OCI-LY1 (cell line): ENCODE data around the gene OR52M1.

ENCODE experiments used
- H2AFZ ChIP-seq: fragments of 200-600 bp; sonication (generic), shearing (Covaris generic); 2 replicates; pipeline ENCODE4 v1.6.0; 2014; ENCODE audit warnings: antibody characterized with exemption, mild to moderate bottlenecking, low read length
- H3F3A ChIP-seq: fragments of 200-600 bp; sonication (generic), shearing (Covaris generic); 2 replicates; pipeline ENCODE4 v1.6.0; 2014; ENCODE audit warnings: mild to moderate bottlenecking, antibody characterized with exemption, low read length, moderate library complexity; ENCODE audit not compliant: insufficient read depth
- H3K27ac ChIP-seq: fragments of 200-600 bp; sonication (generic); 2 replicates; pipeline ENCODE4 v1.5.1; 2014; ENCODE audit warnings: low read length, mixed run types, mild to moderate bottlenecking, low read depth; ENCODE audit not compliant: poor library complexity, severe bottlenecking
- H3K27me3 ChIP-seq: fragments of 200-600 bp; sonication (generic); 2 replicates; pipeline ENCODE4 v1.6.0; 2014; ENCODE audit warnings: antibody characterized with exemption, mild to moderate bottlenecking, low read length, moderate library complexity; ENCODE audit not compliant: insufficient read depth
- H3K36me3 ChIP-seq: fragments of 200-600 bp; sonication (generic); 2 replicates; pipeline ENCODE4 v1.6.1; 2014; ENCODE audit warnings: mild to moderate bottlenecking, antibody characterized with exemption, low read length, moderate library complexity, mixed read lengths; ENCODE audit not compliant: insufficient read depth
- H3K4me1 ChIP-seq: fragments of 200-600 bp; sonication (generic); 2 replicates; pipeline ENCODE4 v1.5.1; 2014; ENCODE audit warnings: mild to moderate bottlenecking, low read length, moderate library complexity; ENCODE audit not compliant: insufficient read depth, severe bottlenecking
- H3K4me2 ChIP-seq: fragments of 200-600 bp; sonication (generic), shearing (Covaris generic); 2 replicates; pipeline ENCODE4 v1.6.1; 2014; ENCODE audit warnings: low read length
- H3K4me3 ChIP-seq: fragments of 200-600 bp; sonication (generic); 2 replicates; pipeline ENCODE4 v1.5.1; 2014; ENCODE audit warnings: low read length, low read depth, mild to moderate bottlenecking, mixed read lengths; ENCODE audit not compliant: poor library complexity, severe bottlenecking
- H3K79me2 ChIP-seq: fragments of 200-600 bp; shearing (Covaris generic); 2 replicates; pipeline ENCODE4 v1.6.1; 2016; ENCODE audit warnings: mixed run types, low read length, mixed read lengths; ENCODE audit not compliant: insufficient read depth
- H3K9ac ChIP-seq: fragments of 200-600 bp; sonication (generic), shearing (Covaris generic); 2 replicates; pipeline ENCODE4 v1.6.1; 2014; ENCODE audit warnings: mild to moderate bottlenecking, low read length, mixed read lengths
- H3K9me2 ChIP-seq: fragments of 200-600 bp; sonication (generic), shearing (Covaris generic); 2 replicates; pipeline ENCODE4 v1.6.1; 2014; ENCODE audit warnings: low read depth, mild to moderate bottlenecking, low read length, mixed read lengths
- H3K9me3 ChIP-seq: fragments of 200-600 bp; shearing (Covaris generic); 2 replicates; pipeline ENCODE4 v1.6.1; 2014; ENCODE audit warnings: low read length, mixed read lengths
- H4K20me1 ChIP-seq: fragments of 200-600 bp; sonication (generic), shearing (Covaris generic); 2 replicates; pipeline ENCODE4 v1.6.0; 2016; ENCODE audit warnings: mild to moderate bottlenecking, low read length; ENCODE audit not compliant: insufficient read depth
- CTCF ChIP-seq: fragments of 200-600 bp; sonication (generic), shearing (Covaris generic); IDR thresholded peaks from 2 replicates; pipeline ENCODE4 v1.5.1; 2017; ENCODE audit warnings: mild to moderate bottlenecking, antibody characterized with exemption, low read length, moderate library complexity, mixed read lengths
- EZH2 ChIP-seq: fragments of 200-600 bp; sonication (generic), shearing (Covaris generic); IDR thresholded peaks from 2 replicates; pipeline ENCODE4 v1.8.0; 2017; ENCODE audit warnings: borderline replicate concordance, mixed run types, mild to moderate bottlenecking, antibody characterized with exemption, low read length, moderate library complexity, mixed read lengths

The OR52M1 gene

GRCh38 chr11:4544891-4545290 is at the start of gene OR52M1:
OR52M1 (plus strand) TSS chr11:4545191; CDS start chr11:4545191, 0 bp downstream.
- no peaks in the 10 kb centered on the region for H3K27me3 ChIP-seq
- no peaks in the 10 kb centered on the region for H4K20me1 ChIP-seq
- no peak within 1 kb of the TSS for H3K4me3 ChIP-seq
- no peak within 1 kb of the TSS for H3K27ac ChIP-seq
- no peaks in the 10 kb centered on the region for H3K9me2 ChIP-seq
- H3K4me1 ChIP-seq = no peaks in the 10 kb centered on the region
- H3K9ac ChIP-seq = no peak within 1 kb of the TSS
- H3F3A ChIP-seq = no peaks in the 10 kb centered on the region
- no peaks in the 10 kb centered on the region for H3K36me3 ChIP-seq
- H3K4me2 ChIP-seq = no peak within 1 kb of the TSS
- no peak within 1 kb of the TSS for H2AFZ ChIP-seq
- TF ChIP-seq CTCF (no peak), EZH2 (no peak)
- H3K79me2 ChIP-seq = no peaks in the 10 kb centered on the region
- no peaks in the 10 kb centered on the region for H3K9me3 ChIP-seq

- H3K36me3 ChIP-seq = no peaks in the 10 kb centered on the region
- no peak overlapping the region for H2AFZ ChIP-seq
- H3K9ac ChIP-seq = no peak overlapping the region
- H3K27me3 ChIP-seq = no peaks in the 10 kb centered on the region
- no peaks in the 10 kb centered on the region for H3K4me1 ChIP-seq
- no peaks in the 10 kb centered on the region for H3F3A ChIP-seq
- H3K27ac ChIP-seq = no peak overlapping the region
- no peak overlapping the region for H3K4me3 ChIP-seq
- no peak overlapping the region for H3K4me2 ChIP-seq
- no peaks in the 10 kb centered on the region for H3K9me2 ChIP-seq
- no peaks in the 10 kb centered on the region for H4K20me1 ChIP-seq
- no peaks in the 10 kb centered on the region for H3K9me3 ChIP-seq
- no peak for TF ChIP-seq CTCF
- no peak for TF ChIP-seq EZH2
- H3K79me2 ChIP-seq = no peaks in the 10 kb centered on the region
Measured at GRCh38 chr11:4495487-4495886, 49.5 kb upstream of the OR52M1 start.

- Histone ChIP-seq H3K9me3 (no peaks in the 10 kb centered on the region), H3K9me2 (no peaks in the 10 kb centered on the region), H3K9ac (no peak overlapping the region), H3K79me2 (no peaks in the 10 kb centered on the region), H3K36me3 (no peaks in the 10 kb centered on the region), H4K20me1 (no peaks in the 10 kb centered on the region), H3K4me1 (no peaks in the 10 kb centered on the region), H3K4me2 (no peak overlapping the region), H2AFZ (no peak overlapping the region), H3K27me3 (no peaks in the 10 kb centered on the region), H3K27ac (no peak overlapping the region), H3K4me3 (no peak overlapping the region), H3F3A (no peaks in the 10 kb centered on the region)
- TF ChIP-seq CTCF (no peak), EZH2 (no peak)
Measured at GRCh38 chr11:4495986-4496385, 49.0 kb upstream of the OR52M1 start.
